AG04450 (cell line): ENCODE data around the gene TRIM8. TPM values are rescaled to one million over a fixed set of nuclear protein-coding genes. Genes with fewer than 3 reads are reported as not detected.
A peak's percentile ranks its signal among the peaks of the same experiment; 100 is the strongest.

Source experiments
- CTCF ChIA-PET: fragments of 300-600, 350-600 bp; formaldehyde crosslinking; extraction: SDS; loops from one replicate; lab custom pipeline; 2022; ENCODE audit warnings: antibody characterized with exemption, inconsistent platforms; lab: Charles Lee
- POLR2A ChIA-PET: fragments of 350-600 bp; formaldehyde crosslinking; extraction: SDS; loops from one replicate; lab custom pipeline; 2021; ENCODE audit warnings: antibody characterized with exemption, inconsistent platforms; lab: Yijun Ruan, JAX
- DNase-seq: peaks from one replicate; pipeline ENCODE4 v3.0.0-alpha.2; 2011; ENCODE audit warnings: low read depth, low spot score
- H3K27ac ChIP-seq: one replicate; pipeline ENCODE4 v1.5.1; 2012; ENCODE audit warnings: low read depth, low read length, control low read depth
- H3K27me3 ChIP-seq: one replicate; pipeline ENCODE4 v1.6.0; 2012; ENCODE audit warnings: low read length; ENCODE audit not compliant: control insufficient read depth, insufficient read depth
- H3K4me3 ChIP-seq: 2 replicates; pipeline ENCODE4 v1.5.1; 2011; ENCODE audit warnings: mild to moderate bottlenecking, low read depth, low read length, control low read depth
- H3K9me3 ChIP-seq: 2 replicates; pipeline ENCODE4 v1.5.1; 2012; ENCODE audit warnings: low read length; ENCODE audit not compliant: control insufficient read depth, insufficient read depth
- CTCF ChIP-seq: IDR thresholded peaks from 2 replicates; pipeline ENCODE4 v1.5.1; 2011; ENCODE audit warnings: low read depth, low read length, control low read depth, inconsistent platforms
- polyA plus RNA-seq: library from polyadenylated mRNA; depleted of rRNA; stranded (reverse); fragments of >200 nt; gene quantifications from 2 replicates; pipeline ENCODE4 v1.2.3, GENCODE V29; 2011

TRIM8 gene
- polyA plus RNA-seq, 1 experiment: 66.8 TPM

GRCh38 chr10:102605712-102606111 is 38.6 kb upstream of the TRIM8 start:
- ChIA-PET POLR2A (interaction anchor here (1.4 to 2.4 kb wide), 3 partner anchors 9 to 40 kb away, joined by 4 to 10 read pairs (median 5); no protein-coding TSS in a partner anchor), CTCF (no interaction called here)
- no peak for DNase-seq
- TF ChIP-seq CTCF: no peak
- H3K27ac ChIP-seq: no peak overlapping the region
- no peaks in the 10 kb centered on the region for H3K27me3 ChIP-seq
- no peaks in the 10 kb centered on the region for H3K9me3 ChIP-seq
- H3K4me3 ChIP-seq: no peak overlapping the region

GRCh38 chr10:102608487-102608886 is 35.8 kb upstream of the TRIM8 start:
- H3K9me3 ChIP-seq: no peaks in the 10 kb centered on the region
- H3K27me3 ChIP-seq: no peaks in the 10 kb centered on the region
- H3K27ac ChIP-seq: no peak overlapping the region
- DNase-seq: no peak
- ChIA-PET POLR2A (no interaction called here), CTCF (no interaction called here)
- H3K4me3 ChIP-seq: no peak overlapping the region
- TF ChIP-seq CTCF: no peak

- H3K27ac ChIP-seq: no peak overlapping the region
- H3K4me3 ChIP-seq: no peak overlapping the region
- ChIA-PET CTCF (interaction anchor here (1.4 kb wide), 1 partner anchor 27 kb away, joined by 3 read pairs; no protein-coding TSS in a partner anchor), POLR2A (no interaction called here)
- no peak for TF ChIP-seq CTCF
- no peaks in the 10 kb centered on the region for H3K9me3 ChIP-seq
- H3K27me3 ChIP-seq: no peaks in the 10 kb centered on the region
- DNase-seq: no peak
These were observed 33.8 kb upstream of the TRIM8 start for GRCh38 chr10:102610441-102610887.

- DNase-seq: no peak
- ChIA-PET CTCF (interaction anchor here (1.0 to 1.4 kb wide), 2 partner anchors 28 to 108 kb away, joined by 3 read pairs; partner anchors contain the start of gene SUFU), POLR2A (interaction anchor here (0.8 kb wide), 1 partner anchor 107 kb away, joined by 3 read pairs; the partner anchor contains the start of gene SUFU)
- H3K27ac ChIP-seq: peak overlapping the region; percentile 4
- H3K9me3 ChIP-seq: no peaks in the 10 kb centered on the region
- H3K27me3 ChIP-seq: no peaks in the 10 kb centered on the region
- TF ChIP-seq CTCF: no peak
- H3K4me3 ChIP-seq: no peak overlapping the region
These were observed 32.7 kb upstream of the TRIM8 start for GRCh38 chr10:102611514-102612087.

- ChIA-PET POLR2A (no interaction called here), CTCF (no interaction called here)
- Histone ChIP-seq H3K27me3 (no peaks in the 10 kb centered on the region), H3K27ac (no peak overlapping the region), H3K4me3 (no peak overlapping the region), H3K9me3 (no peaks in the 10 kb centered on the region)
- TF ChIP-seq CTCF: no peak
- DNase-seq: no peak
These were observed 31.4 kb upstream of the TRIM8 start for GRCh38 chr10:102612964-102613275.
